SKM-1 (cell line): Measurements from ENCODE around the gene TRIM25.
"Not testable (repeated sequence)": the region's sequence is repeated elsewhere in the genome, so short reads cannot be mapped to it uniquely, and the experiment has no call there.

ENCODE experiments used
- DNase-seq: peaks from one replicate; lab custom pipeline; 2025; ENCODE audit not compliant: unreplicated experiment; lab: John Stamatoyannopoulos, UW

Gene TRIM25, protein sequence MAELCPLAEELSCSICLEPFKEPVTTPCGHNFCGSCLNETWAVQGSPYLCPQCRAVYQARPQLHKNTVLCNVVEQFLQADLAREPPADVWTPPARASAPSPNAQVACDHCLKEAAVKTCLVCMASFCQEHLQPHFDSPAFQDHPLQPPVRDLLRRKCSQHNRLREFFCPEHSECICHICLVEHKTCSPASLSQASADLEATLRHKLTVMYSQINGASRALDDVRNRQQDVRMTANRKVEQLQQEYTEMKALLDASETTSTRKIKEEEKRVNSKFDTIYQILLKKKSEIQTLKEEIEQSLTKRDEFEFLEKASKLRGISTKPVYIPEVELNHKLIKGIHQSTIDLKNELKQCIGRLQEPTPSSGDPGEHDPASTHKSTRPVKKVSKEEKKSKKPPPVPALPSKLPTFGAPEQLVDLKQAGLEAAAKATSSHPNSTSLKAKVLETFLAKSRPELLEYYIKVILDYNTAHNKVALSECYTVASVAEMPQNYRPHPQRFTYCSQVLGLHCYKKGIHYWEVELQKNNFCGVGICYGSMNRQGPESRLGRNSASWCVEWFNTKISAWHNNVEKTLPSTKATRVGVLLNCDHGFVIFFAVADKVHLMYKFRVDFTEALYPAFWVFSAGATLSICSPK

DNA sequence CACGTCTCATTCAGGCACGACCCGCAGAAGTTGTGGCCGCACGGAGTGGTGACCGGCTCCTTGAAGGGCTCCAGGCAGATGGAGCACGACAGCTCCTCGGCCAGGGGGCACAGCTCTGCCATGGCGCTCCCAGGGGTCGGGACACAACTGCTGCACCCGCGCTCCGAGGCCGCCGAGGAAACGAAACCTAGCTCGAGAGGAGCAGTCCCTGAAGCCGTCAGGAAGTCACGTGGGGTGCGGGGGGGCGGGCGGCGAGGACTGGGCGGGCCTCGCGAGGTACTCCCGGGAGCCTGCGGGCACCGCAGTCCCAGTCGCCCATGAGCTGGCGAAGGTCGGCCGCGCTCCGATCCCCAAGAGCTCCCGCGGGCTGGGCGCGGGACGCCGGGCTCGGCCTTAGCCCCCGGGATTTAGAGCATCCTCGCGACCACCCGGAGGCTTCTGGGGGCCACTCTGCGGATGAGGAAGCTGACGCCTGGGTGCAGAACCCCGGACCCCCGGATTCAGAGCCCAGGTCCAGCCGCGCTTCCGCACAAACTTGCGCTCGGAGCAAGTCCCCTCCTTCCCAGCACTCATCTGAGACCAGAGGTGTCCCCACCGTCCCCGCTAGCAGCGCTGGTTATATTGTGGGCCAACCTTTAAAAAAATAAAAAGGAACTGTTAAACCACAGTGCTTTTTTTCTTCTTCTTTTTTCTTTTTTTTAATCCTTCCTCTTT is at the start of gene TRIM25:
Gene TRIM25 (minus strand): TSS at position 183 of the 714 bp plus-strand sequence. CDS start 61 bp downstream, at position 122.
- peak; percentile 85 for DNase-seq

DNA sequence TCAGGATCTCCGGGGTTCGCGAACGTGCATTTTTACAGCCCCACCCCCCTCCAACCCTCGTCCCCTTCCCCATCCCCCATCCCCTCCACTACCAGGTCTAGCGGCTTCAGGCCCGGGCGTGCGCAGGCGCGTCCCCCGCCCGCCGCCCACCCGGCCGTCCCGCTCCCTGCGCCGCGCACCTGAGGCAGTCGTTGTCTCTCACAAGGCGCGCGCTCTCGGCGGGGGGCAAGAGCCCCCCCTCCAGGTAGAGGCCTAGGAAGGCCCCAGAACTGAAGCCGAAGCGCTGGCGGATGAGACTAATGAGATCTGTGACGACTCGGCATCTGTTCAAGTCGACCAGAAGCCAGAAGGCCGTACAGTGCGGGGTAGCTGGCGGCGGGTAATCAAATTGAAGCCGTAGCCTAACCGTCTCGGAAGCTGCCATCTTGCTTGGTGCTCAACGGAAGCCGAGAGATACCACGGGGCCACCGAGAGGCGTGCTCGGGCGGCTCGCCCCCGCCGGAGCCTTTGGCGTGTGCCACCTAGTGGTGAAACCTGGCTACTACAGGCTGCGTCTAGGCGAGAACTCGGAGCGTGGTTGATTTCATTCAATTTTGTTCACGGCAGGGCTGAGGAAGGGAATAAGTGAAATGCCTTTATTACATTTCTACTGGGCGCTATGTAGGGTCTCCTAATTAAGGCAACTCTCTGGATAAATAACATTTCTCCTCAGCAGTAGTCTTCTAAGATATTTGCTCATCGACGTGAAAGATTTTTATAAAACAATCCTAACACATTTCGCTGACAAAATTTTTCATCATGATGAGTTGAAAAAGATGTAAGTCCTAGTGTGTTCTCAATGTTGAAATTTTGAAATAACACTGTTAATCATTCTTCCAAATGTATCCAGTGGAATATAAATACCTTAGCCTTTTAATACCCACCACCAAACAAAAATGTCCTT is 47.0 kb upstream of the TRIM25 start, which contains the start of gene COIL:
Gene COIL (minus strand): TSS at position 455 of the 943 bp plus-strand sequence. CDS start 31 bp downstream, at position 424.
- DNase-seq: peak; percentile 84

DNA sequence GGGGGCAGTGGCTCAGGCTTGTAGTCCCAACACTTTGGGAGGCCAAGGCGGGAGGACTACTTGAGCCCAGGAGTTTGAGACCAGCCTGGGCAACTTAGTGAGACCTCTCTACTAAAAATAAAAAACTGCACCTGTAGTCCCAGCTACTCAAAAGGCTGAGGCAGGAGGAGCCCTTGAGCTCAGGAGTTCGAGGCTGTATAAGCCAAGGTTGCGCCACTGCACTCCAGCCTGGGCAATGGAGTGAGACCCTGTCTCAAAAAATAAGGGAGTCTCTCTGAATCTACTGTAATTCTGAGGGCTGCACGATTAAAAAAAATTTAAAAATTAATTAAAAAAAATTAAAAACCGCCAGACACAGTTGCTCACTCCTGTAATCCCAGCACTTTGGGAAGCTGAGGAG is 43.1 kb upstream of the TRIM25 start:
- DNase-seq: no peak

DNA sequence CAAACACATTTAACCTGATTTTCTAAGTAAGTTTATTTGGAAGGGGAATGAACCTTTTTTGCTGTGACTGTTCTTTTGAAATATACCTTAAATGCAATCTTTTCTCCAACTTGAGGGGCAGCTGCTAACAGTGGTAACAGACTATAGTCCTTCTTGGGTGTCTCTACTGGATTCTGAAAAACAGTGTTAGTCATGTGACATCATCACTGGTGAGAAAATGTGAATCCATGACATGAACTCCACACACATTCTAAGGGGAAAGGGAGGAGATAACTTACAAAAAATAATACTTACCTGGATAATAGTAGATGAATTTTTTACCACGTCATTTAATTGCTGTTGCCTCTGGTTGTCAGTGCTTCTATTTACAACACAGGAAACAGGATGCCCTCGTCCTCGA is 35.7 kb upstream of the TRIM25 start:
- DNase-seq: no peak

DNA sequence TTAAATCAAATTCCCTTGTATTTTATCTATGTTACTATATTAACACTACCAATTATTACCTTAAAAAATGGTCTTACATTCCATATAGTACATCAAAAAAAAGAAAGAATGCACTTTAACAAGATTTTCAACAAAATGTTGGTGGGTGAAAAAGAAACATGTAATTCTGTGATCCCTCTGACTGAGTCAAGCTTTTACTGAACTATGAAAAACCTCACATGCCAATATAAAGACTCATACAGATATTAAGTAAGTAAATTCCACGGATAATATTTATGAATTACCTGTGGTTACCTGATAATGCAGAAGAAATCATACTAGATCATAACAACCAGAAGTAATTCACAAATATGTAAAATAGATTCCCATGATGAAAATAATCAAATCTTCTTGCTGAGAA is 34.6 kb upstream of the TRIM25 start:
- no peak for DNase-seq

DNA sequence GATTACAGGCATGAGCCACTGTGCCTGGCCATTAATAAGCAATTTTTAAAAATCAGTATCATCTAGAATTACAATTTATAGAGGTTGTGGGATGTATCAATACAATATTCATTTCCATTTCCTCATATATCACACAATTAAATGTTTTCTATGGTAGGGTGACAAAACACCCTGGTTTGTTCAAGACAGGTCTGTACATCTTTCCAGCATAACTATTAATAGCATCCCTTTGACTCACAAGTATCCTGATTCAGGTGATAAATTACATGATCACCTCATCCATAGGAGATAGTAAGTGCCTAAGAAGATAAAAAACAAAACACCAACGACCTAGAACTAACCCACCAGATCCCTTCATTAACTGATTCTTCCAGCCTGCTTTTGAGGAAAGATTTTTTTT is 33.9 kb upstream of the TRIM25 start:
- no peak for DNase-seq

DNA sequence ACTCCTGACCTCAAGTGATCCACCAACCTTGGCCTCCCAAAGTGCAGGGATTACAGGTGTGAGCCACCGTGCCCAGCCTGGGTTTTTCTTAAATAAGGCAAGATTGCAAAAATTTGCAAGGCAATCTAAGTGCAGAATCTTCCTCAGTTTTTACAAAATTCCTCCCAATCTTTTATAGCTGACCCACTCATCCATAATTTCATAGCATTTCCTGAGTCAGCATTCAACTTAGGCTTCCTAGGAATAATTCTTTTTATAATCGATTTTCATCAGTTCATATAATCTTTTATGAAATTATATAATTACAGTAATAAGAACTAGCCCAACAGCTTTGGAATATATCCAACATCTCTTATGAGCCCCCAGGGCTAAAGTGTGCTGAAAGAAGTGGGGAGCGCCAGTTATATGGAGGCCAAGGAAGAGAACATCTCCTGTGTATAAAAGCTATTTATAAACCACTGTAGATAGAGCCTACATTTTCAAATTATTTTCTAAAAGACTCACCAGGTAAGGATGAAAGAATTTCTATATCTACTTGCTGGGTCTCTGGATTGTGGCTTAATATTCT is 32.2 kb upstream of the TRIM25 start:
- DNase-seq: no peak

DNA sequence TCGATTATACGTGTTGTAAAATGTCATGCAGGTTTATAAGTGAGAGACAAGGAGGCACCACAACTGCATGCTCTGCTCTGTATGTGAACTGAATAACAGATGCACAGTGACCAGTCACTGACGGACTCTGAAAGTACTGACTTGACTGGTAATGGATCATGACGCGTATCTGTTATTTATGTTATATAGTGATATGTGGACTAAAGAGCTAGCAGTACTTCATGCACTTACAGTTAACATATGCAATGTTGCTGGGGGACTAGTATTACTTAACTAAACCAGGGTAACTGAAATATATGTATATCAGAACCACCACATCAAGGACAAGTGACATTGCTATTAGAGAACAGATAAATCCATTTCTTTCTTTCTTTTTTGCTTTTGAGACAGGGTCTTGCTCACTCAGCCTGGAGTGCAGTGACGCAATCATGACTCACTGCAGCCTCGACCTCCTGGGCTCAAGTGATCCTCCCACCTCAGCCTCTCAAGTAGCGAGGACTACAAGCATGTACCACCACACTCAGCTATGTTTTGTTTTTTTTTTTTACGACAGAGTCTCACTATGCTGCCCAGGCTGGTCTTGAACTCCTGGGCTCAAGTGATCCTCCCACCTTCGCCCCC is 29.8 kb upstream of the TRIM25 start:
- no peak for DNase-seq

DNA sequence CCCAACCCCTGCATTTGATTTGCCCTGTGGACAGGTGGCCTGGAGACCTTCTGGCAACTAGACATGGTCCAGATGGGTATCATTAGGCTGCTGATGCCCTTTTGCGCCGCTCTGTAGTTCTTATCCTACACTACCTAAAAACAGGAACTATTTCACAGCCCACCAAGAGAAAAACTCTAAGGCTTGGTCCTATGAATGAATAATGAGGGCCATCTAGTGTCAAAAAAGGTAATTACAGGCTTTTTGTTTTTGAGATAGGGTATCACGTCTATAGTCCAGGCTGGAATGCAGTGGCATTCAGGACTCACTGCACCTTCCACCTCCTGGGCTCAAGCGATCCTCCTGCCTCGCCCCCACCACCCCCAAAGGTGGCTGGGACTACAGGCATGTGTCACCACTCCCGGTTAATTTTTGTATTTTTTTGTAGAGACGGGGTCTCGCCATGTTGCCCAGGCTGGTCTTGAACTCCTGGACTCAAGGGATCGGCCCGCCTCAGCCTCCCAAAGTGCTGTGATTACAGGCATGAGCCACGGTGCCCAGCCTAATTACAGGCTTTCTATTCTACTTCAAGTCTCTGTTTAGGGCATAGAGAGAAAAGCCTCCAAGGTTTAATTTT is 26.1 kb upstream of the TRIM25 start:
- DNase-seq: peak; percentile 36

DNA sequence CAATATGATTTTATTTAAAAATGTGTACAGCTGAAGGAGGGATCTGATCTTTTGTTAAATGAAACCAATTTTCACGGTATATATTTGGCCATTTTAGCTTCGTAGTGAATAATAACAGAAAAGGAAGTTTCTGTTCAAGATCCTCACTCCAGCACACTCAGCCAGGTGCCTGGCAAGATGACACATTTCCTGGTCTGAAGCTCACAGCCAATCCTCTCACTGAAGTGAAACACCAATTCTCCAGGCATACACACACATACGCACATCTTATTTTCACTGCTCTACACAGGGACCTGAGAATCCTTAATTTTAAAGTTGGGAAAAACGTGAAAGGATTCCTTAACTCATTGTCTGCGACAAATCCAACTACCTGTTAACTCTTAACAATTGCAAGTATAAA is 24.4 kb upstream of the TRIM25 start:
- not testable (repeated sequence) for DNase-seq

DNA sequence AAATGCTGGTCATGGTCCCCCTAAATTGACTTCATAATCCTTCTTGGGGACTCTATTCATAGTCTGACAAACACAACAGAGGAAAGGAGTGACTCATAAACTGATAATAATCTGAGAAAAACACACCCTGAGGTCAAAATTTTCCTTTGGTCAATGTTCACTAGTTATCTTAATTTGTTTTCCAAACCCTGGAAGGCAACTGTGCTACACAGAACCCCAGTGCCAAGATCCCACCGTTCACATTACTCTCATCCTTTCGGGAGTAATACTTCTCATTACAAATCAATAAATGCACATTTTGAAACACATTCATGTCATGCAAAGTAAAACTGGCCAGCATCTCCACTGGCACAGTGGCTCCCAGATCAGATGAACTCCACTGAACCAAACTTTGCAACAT is 23.8 kb upstream of the TRIM25 start:
- no peak for DNase-seq

DNA sequence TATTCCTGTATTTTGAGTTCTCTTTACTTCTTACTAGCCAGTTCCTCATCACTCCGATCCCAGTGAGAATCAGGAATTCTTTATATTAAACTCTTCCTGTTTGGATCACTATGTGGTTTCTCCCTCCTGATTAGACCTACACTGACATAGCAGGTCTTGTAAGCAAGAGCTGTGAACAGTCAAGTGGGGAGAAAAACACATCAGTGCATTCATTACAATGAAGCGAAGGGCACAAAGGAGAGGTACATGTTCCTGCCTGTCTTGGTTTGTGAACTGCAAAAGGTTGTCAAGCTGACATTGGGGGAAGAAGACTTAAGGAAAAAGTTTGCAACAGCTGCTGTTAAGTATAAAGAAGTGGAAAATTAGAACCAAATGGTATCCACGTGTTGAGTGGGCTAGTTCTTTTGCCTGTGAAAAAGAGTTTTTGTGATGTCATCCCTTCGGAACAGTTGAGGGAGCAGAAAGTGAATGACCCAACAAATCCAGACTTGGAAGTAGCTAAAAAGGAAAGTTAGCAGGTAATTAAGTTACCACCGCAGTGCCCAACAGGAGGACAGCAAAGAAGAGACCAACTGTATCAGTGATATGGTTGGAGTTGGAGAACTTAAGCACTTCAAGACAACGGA is 23.0 kb upstream of the TRIM25 start:
- DNase-seq: no peak

DNA sequence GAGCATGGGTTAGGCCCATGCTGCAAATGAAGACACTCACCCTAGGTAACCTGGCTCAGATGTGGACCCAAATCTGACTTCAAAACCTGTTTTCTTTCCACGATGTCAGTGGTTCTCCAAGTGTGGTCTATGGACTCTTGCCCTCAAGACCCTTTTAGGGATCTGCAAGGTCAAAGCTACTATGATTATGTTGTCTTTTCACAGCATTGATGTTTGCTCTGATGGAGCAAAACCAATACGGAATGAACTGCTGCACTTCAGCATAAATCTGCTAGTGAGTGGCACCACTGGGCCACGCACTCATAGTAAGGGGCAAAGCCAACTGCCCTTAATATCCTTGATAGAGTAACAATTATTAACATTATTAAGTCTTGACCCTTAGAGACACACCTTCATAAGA is 21.6 kb upstream of the TRIM25 start:
- no peak for DNase-seq

DNA sequence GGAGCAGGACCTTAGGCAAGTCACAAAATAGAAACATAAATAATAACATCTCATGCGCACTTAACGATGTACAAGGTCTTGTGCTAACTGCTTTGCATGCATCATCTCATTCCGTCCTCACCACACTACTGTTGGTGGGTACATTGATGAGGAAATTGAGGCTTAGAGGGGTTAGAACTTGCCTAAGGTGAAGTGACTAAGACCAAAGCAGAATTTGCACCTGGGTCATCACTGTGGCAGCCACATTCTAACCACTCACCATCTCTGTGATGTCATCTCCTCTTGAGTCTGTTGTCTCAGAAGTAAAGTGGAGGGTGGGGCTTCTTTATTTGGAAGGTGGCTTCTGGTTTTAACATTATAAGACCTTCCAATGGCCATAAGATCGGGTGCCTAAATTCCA is 20.4 kb upstream of the TRIM25 start:
- no peak for DNase-seq

DNA sequence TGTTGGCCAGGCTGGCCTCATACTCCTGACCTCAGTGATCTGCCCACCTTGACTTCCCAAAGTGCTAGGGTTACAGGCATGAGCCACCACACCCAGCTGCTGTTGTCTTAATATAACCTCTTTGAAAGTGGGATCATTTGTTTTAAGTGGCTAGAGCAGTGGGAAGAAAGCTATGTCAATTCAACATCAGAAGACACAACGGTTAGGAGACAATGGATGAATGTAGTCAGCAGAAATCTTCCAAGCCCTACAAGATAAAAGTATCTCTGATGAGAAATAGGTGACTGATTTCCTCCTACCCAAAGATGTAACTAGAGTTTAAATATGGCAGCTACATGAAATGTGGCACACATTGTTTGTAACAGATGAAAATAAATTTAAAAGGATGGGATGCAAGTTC is 20.0 kb upstream of the TRIM25 start:
- no peak for DNase-seq

DNA sequence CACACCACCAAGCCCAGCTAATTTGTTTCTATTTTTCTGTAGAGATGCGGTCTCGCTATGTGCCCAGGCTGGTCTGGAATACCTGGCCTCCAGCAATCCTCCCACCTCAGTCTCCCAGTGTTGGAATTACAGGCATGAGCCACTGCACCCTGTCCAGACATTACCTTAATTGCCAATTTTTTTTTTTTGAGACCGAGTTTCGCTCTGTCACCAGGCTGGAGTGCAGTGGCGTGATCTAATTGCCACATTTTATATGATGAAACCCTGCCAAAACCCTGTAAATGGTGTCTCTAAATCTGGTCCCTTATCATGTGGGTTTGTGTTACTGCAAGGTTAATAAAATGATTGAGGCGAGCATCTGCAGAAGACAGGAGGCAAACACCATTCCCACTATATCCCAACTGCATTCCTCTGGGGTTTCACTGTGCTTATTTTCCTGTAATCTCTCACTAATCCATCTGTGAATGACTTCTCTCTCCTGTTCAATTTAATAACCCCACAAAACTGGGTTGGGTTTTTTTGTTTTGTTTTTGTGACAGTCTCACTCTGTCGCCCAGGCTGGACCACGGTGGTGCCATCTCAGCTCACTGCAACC is 19.4 kb upstream of the TRIM25 start:
- DNase-seq: no peak

DNA sequence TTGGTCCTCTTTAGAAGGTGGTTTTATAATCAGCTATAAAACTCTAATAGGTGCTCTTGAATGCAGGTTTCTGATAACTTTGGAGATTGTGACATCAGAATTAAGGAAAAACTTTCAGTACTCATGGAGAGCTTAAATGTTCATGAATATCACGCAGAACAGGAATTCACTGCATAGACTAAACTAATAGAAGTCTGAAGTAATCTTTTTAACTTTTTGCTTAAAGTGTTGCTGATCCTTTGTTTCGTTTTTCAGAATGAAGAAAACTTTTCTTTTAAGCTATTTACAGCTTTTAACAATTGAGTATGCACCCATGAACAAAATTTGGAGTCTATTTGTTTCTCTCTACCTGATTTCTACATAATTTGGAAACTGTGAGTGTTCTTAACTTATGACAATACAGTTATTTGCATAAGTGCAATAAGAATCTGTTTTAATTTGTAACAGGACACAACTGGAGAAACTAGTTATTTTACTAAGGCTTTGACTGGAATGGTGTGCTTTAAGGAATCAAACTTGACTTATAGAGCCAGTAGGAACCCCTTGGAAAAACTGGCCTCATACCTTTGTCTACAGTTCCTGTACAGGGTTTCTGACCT is 17.0 kb upstream of the TRIM25 start:
- no peak for DNase-seq

DNA sequence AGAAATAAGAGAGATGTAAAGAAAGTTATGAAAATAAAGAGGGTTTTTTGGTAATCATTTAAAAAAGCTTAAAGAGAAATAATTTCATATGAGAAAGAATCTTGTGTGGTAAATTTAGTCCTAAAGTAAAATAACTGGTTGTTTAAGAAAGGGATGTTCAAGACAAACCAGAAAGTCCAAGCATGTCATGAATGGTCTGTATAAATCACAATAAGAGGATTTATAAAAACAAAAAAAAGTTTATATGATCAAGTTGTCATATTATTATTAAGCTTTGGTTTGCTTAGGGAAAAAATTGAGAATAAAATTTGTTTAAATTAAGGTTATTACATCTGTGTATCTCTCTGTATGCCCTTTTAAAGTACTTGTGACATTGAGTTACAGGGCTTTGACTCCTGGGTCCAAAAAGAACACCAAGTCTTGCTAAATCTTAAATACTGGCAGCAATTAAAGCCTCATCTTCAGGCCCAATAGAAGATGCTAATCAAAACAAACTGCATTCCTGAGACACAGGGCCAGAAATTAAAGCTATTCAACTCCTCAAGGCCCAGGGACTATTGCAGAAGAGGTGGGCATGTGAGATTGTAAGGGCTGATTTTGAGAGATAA is 15.6 kb upstream of the TRIM25 start:
- no peak for DNase-seq
